K562 (cell line): ENCODE measurements around the gene MGRN1. TPM values are rescaled to one million over a fixed set of nuclear protein-coding genes. Genes with fewer than 3 reads are reported as not detected.

ENCODE experiments used
- ATAC-seq: fragments of 200-7000 bp; cut with Tn5 transposase; 3 replicates; pipeline ENCODE4 v1.9.1; 2020; ENCODE audit warnings: moderate library complexity
- BruUV-seq: library from RNA; stranded (reverse); fragments of 400-500 nt; replicated peaks from 2 replicates; lab custom pipeline; 2021; lab: Mats Ljungman, UMichigan
- CTCF ChIA-PET: fragments of 300-600 bp; formaldehyde crosslinking; extraction: SDS; loops from one replicate; lab custom pipeline; 2021; ENCODE audit warnings: low intra/inter-chr PET ratio; lab: Yijun Ruan, JAX
- POLR2A ChIA-PET: fragments of 300-600, 350-650 bp; sonication (Branson Sonifier 250); formaldehyde crosslinking; extraction: SDS; loops from one replicate; lab custom pipeline; 2021; ENCODE audit warnings: antibody characterized with exemption, inconsistent platforms; lab: Yijun Ruan, JAX
- DNase-seq, 4 experiments: peaks; one replicate each; pipeline versions ENCODE4 v3.0.0 to v3.0.0-alpha.2; 2011 to 2018; ENCODE audit warnings: low spot score in 3 of 4, mixed read lengths in 3 of 4; ENCODE audit errors: extremely low read depth in 1 of 4
- FAIRE-seq: peaks from 2 replicates; lab custom pipeline; 2011; peaks lifted over from hg19 to GRCh38; lab: Jason Lieb, UNC
- H2AFZ ChIP-seq: 2 replicates; pipeline ENCODE4 v1.6.0; 2011; ENCODE audit warnings: low read depth, low read length, control low read depth, inconsistent platforms
- H3K27ac ChIP-seq: fragments of 200-600 bp; 3 replicates; pipeline ENCODE4 v1.8.0; 2011; ENCODE audit warnings: low read depth, mild to moderate bottlenecking, control low read depth, inconsistent platforms, low read length, moderate library complexity, mixed read lengths; ENCODE audit errors: extremely low read depth
- H3K27me3 ChIP-seq, 2 experiments: fragments of 300-600 bp in 1 of 2; 2 replicates in 1 of 2; 3 replicates in 1 of 2; pipeline versions ENCODE4 v1.6.0 to v1.8.0; 2011; ENCODE audit warnings: inconsistent platforms in 2 of 2, low read length in 2 of 2, mild to moderate bottlenecking in 1 of 2, mixed read lengths in 1 of 2, moderate library complexity in 1 of 2; ENCODE audit not compliant: control insufficient read depth in 2 of 2, insufficient read depth in 2 of 2
- H3K36me3 ChIP-seq: fragments of 300-600 bp; 3 replicates; pipeline ENCODE4 v1.8.0; 2011; ENCODE audit warnings: mild to moderate bottlenecking, low read length, inconsistent platforms; ENCODE audit not compliant: control insufficient read depth, insufficient read depth
- H3K4me1 ChIP-seq, 2 experiments: fragments of 200-600 bp in 1 of 2; replicated peaks in 1 of 2; 2 replicates in 1 of 2; 3 replicates in 1 of 2; pipeline versions ENCODE4 v1.5.1 to v1.8.0; 2011; ENCODE audit warnings: inconsistent platforms in 2 of 2, low read length in 2 of 2, mild to moderate bottlenecking in 1 of 2, mixed read lengths in 1 of 2, moderate library complexity in 1 of 2; ENCODE audit not compliant: control insufficient read depth in 2 of 2, insufficient read depth in 2 of 2
- H3K4me2 ChIP-seq: 2 replicates; pipeline ENCODE4 v1.6.1; 2011; ENCODE audit warnings: low read length, control low read depth, inconsistent platforms, mixed read lengths; ENCODE audit not compliant: insufficient read depth
- H3K4me3 ChIP-seq: fragments of 200-600 bp; sonication (generic), shearing (Covaris generic); 2 replicates; pipeline ENCODE4 v1.5.1; 2016; ENCODE audit warnings: control low read depth, inconsistent platforms
- H3K79me2 ChIP-seq: fragments of 200-600 bp; 3 replicates; pipeline ENCODE4 v1.8.0; 2011; ENCODE audit warnings: low read length, inconsistent platforms; ENCODE audit not compliant: control insufficient read depth, insufficient read depth
- H3K9ac ChIP-seq, 2 experiments: 2 replicates each; pipeline versions ENCODE4 v1.6.0 to v1.6.1; 2011; ENCODE audit warnings: low read depth in 2 of 2, low read length in 2 of 2, control low read depth in 1 of 2, inconsistent platforms in 1 of 2, mild to moderate bottlenecking in 1 of 2, mixed read lengths in 1 of 2; ENCODE audit not compliant: insufficient read depth in 1 of 2
- H3K9me1 ChIP-seq: one replicate; pipeline ENCODE4 v1.6.0; 2011; ENCODE audit warnings: inconsistent platforms, mild to moderate bottlenecking, low read length, moderate library complexity; ENCODE audit not compliant: control insufficient read depth, insufficient read depth
- H3K9me3 ChIP-seq: replicated peaks from 2 replicates; pipeline ENCODE4 v1.5.1; 2011; ENCODE audit warnings: low read depth, low read length, inconsistent platforms; ENCODE audit not compliant: control insufficient read depth, insufficient read depth
- H4K20me1 ChIP-seq: replicated peaks from 2 replicates; pipeline ENCODE4 v1.6.1; 2011; ENCODE audit warnings: low read length, inconsistent platforms, mixed read lengths; ENCODE audit not compliant: control insufficient read depth, insufficient read depth
- CREM ChIP-seq: IDR thresholded peaks from 2 replicates; pipeline ENCODE4 v1.6.1; 2014; ENCODE audit warnings: antibody characterized with exemption, low read depth
- HLTF ChIP-seq: fragments of 450-650 bp; IDR thresholded peaks from 2 replicates; pipeline ENCODE4 v1.6.1; 2016
- MEF2D ChIP-seq: conservative IDR thresholded peaks from 2 replicates; pipeline ENCODE4 v1.6.1; 2016; ENCODE audit warnings: low read depth, missing genetic modification characterization, missing compliant biosample characterization
- NR3C1 ChIP-seq: sonication (generic); formaldehyde crosslinking; IDR thresholded peaks from 2 replicates; pipeline ENCODE4 v1.8.1; 2022; ENCODE audit warnings: missing genetic modification reagents
- PCBP2 ChIP-seq: fragments of 200-400 bp; formaldehyde crosslinking; IDR thresholded peaks from 2 replicates; pipeline ENCODE4 v1.6.1; 2018; ENCODE audit warnings: low read length, low read depth, mild to moderate bottlenecking, moderate library complexity; ENCODE audit not compliant: poor library complexity, severe bottlenecking
- SAFB2 ChIP-seq: fragments of 200-400 bp; formaldehyde crosslinking; IDR thresholded peaks from 2 replicates; pipeline ENCODE4 v1.6.1; 2018; ENCODE audit warnings: borderline replicate concordance, low read length, low read depth, moderate library complexity; ENCODE audit not compliant: severe bottlenecking
- SMAD1 ChIP-seq: fragments of 150-350 bp; IDR thresholded peaks from 2 replicates; pipeline ENCODE4 v1.6.1; 2014; ENCODE audit warnings: low read length, low read depth; ENCODE audit not compliant: partially characterized antibody
- STAT6 ChIP-seq: sonication (generic); formaldehyde crosslinking; IDR thresholded peaks from 2 replicates; pipeline ENCODE4 v1.8.1; 2023; ENCODE audit warnings: mild to moderate bottlenecking, missing genetic modification reagents
- TBP ChIP-seq: optimal IDR thresholded peaks from 2 replicates; pipeline ENCODE3; 2011; ENCODE audit warnings: low read depth, low read length, improper control_type of control experiment
- TCF7L2 ChIP-seq: fragments of 150-350 bp; IDR thresholded peaks from 2 replicates; pipeline ENCODE4 v1.6.1; 2016; ENCODE audit warnings: low read depth, mild to moderate bottlenecking, low read length, moderate library complexity
- ZNF75A ChIP-seq: fragments of 450-650 bp; formaldehyde crosslinking; IDR thresholded peaks from 2 replicates; pipeline ENCODE4 v1.4.0; 2020; ENCODE audit warnings: mild to moderate bottlenecking
- ZSCAN29 ChIP-seq: fragments of 450-650 bp; IDR thresholded peaks from 2 replicates; pipeline ENCODE4 v1.6.1; 2017
- WGBS: fragments of 100-300 bp; shearing (Covaris generic); methylation state at CpG from one replicate; pipeline ENCODE4 v1.1.6; 2016; ENCODE audit warnings: low coverage, mixed read lengths; ENCODE audit not compliant: insufficient coverage; ENCODE audit errors: missing lambda C conversion rate; 5-methylcytosine and 5-hydroxymethylcytosine counted together
- in situ Hi-C: fragments of 300-500 bp; cut with MboI; formaldehyde crosslinking; loops from 4 replicates; pipeline ENCODE4 v1.15.0; 2018; ENCODE audit warnings: inconsistent platforms, mixed read lengths
- intact Hi-C: fragments of 100-400 bp; cut with micrococcal nuclease; formaldehyde crosslinking; loops from 2 replicates; pipeline ENCODE4 v1.14.2; 2022
- polyA plus RNA-seq, 8 experiments: library from polyadenylated mRNA; depleted of rRNA in 4 of 8; stranded (reverse) in 5 of 8; unstranded in 3 of 8; fragments of >200 nt; fragmentation: Nextera tagmentation in 2 of 8; fragmentation: Illumina TruSeq in 1 of 8; extraction: Ambion mirVana in 2 of 8; extraction: Trizol in 1 of 8; gene quantifications; 2 replicates each; pipeline versions ENCODE4 v1.2.1 to v1.2.3, GENCODE V29; 2011 to 2014; ENCODE audit warnings: inconsistent platforms in 1 of 8, missing spikeins in 1 of 8
- total RNA-seq, 7 experiments: library from RNA; depleted of rRNA in 6 of 7; stranded (reverse); fragments of >200 nt in 6 of 7; fragmentation: Illumina TruSeq in 2 of 7; extraction: Trizol in 2 of 7; gene quantifications; 2 replicates each; pipeline versions ENCODE4 v1.2.1 to v1.2.3, GENCODE V29; 2011 to 2021; ENCODE audit warnings: low replicate concordance in 1 of 7
- TF ChIP-seq, protein P1 (sequence below), 2 experiments: fragments of 450-650 bp; conservative IDR thresholded peaks; 2 replicates each; pipeline ENCODE4 v1.6.1; 2017; ENCODE audit warnings: mild to moderate bottlenecking in 2 of 2, moderate library complexity in 2 of 2

MGRN1 gene
- total and polyA plus RNA-seq, 9 of the 15 experiments (the other 6 are each of a cell fraction or from before 2014, with no cell fraction given) = 0.15 to 37.9 (median 6.0) TPM

DNA sequence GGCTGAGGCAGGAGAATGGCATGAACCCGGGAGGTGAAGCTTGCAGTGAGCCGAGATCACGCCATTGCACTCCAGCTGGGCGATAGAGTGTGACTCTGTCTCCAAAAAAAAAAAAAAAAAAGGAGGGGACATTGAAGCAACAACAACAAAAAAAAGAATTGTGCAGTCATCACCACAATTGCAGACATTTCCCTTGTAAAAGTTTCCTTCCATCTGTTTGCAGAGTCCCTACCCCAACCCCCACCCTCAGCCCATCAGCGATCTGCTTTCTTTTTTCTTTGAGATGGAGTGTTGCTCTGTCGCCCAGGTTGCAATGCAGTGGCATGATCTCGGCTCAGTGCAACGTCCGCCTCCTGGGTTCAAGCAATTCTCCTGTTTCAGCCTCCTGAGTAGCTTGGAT, 3.7 kb downstream of the MGRN1 start:
- H3K4me3 ChIP-seq = no peak overlapping the region
- no peak overlapping the region for H3K9ac ChIP-seq
- TF ChIP-seq TCF7L2 (no peak), NR3C1 (CRISPR knock-in tag) (no peak), TBP (no peak), PCBP2 (no peak), HLTF (no peak), ZSCAN29 (no peak), SMAD1 (no peak), SAFB2 (no peak), MEF2D (tag) (no peak), CREM (no peak), STAT6 (CRISPR knock-in tag) (no peak), ZNF75A (CRISPR knock-in tag) (no peak)
- TF ChIP-seq, protein P1, sequence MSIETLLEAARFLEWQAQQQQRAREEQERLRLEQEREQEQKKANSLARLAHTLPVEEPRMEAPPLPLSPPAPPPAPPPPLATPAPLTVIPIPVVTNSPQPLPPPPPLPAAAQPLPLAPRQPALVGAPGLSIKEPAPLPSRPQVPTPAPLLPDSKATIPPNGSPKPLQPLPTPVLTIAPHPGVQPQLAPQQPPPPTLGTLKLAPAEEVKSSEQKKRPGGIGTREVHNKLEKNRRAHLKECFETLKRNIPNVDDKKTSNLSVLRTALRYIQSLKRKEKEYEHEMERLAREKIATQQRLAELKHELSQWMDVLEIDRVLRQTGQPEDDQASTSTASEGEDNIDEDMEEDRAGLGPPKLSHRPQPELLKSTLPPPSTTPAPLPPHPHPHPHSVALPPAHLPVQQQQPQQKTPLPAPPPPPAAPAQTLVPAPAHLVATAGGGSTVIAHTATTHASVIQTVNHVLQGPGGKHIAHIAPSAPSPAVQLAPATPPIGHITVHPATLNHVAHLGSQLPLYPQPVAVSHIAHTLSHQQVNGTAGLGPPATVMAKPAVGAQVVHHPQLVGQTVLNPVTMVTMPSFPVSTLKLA (conservative IDR thresholded peaks at IDR 0.05) = no peak
- ChIA-PET POLR2A (interaction anchor here (1.0 to 4.6 kb wide), 2 partner anchors 10 to 12 kb away, joined by 3 to 22 read pairs; no protein-coding TSS in a partner anchor), CTCF (no interaction called here)
- 88% methylated on average over 8 of the region's 9 CpGs for WGBS
- no peak overlapping the region for H3K4me2 ChIP-seq
- BruUV-seq = no TSS peak
- no peak for FAIRE-seq
- DNase-seq = no peak
- H3K79me2 ChIP-seq = peaks cover 53% of the 10 kb centered on the region
- intact Hi-C loops (no loop called here), in situ Hi-C loops (no loop called here)
- peaks cover 11% of the 10 kb centered on the region; the same call in 2 of the 3 replicates for H3K36me3 ChIP-seq
- 0 out of 2 replicates have a peak, but pooled peaks cover 3% of the 10 kb centered on the region for H3K9me3 ChIP-seq
- no peak overlapping the region for H3K27ac ChIP-seq
- peaks cover 5% of the 10 kb centered on the region; the same call in 1 of the 2 replicates for H4K20me1 ChIP-seq
- H2AFZ ChIP-seq = no peak overlapping the region
- H3K9me1 ChIP-seq = peaks cover 4% of the 10 kb centered on the region
- H3K4me1 ChIP-seq = peaks cover 16 to 19% of the 10 kb centered on the region in 2 experiments; a peak in 4 of 5 replicates
- ATAC-seq = no peak
- H3K27me3 ChIP-seq = no peaks in the 10 kb centered on the region
